K562 (cell line): ENCODE data around the gene LAMB3. TPM values are rescaled to one million over a fixed set of nuclear protein-coding genes. Genes with fewer than 3 reads are reported as not detected.

Source experiments
- CHD2 ChIP-seq: IDR thresholded peaks from 2 replicates; pipeline ENCODE4 v1.6.1; 2011; ENCODE audit warnings: low read depth, low read length
- EHMT2 ChIP-seq: fragments of 450-650 bp; IDR thresholded peaks from 2 replicates; pipeline ENCODE4 v1.6.1; 2018; ENCODE audit warnings: antibody characterized with exemption
- HMGN3 ChIP-seq: IDR thresholded peaks from 2 replicates; pipeline ENCODE4 v1.6.1; 2011; ENCODE audit warnings: borderline replicate concordance, low read depth, mild to moderate bottlenecking, mixed read lengths, low read length; ENCODE audit not compliant: insufficient read length; ENCODE audit errors: extremely low read depth
- NCOA1 ChIP-seq: fragments of 450-650 bp; IDR thresholded peaks from 2 replicates; pipeline ENCODE4 v1.6.1; 2016; ENCODE audit warnings: low read depth
- NFIX ChIP-seq: fragments of 250-450 bp; sonication (Bioruptor Pico); IDR thresholded peaks from 2 replicates; pipeline ENCODE4 v1.4.0; 2020; ENCODE audit warnings: low read depth, mild to moderate bottlenecking, moderate library complexity
- PHB2 ChIP-seq: fragments of 450-650 bp; IDR thresholded peaks from 2 replicates; pipeline ENCODE4 v1.6.1; 2017; ENCODE audit warnings: low read depth
- PTBP1 ChIP-seq: fragments of 200-400 bp; formaldehyde crosslinking; IDR thresholded peaks from 2 replicates; pipeline ENCODE4 v1.6.1; 2017; ENCODE audit warnings: low read depth, low read length
- RAD51 ChIP-seq: fragments of 450-650 bp; IDR thresholded peaks from 2 replicates; pipeline ENCODE4 v1.7.1; 2016; ENCODE audit warnings: low read depth, mild to moderate bottlenecking, borderline replicate concordance
- RB1 ChIP-seq: fragments of 450-650 bp; IDR thresholded peaks from 2 replicates; pipeline ENCODE4 v1.6.1; 2017; ENCODE audit warnings: low read depth, mild to moderate bottlenecking
- RBFOX2 ChIP-seq: fragments of 200-400 bp; formaldehyde crosslinking; IDR thresholded peaks from 2 replicates; pipeline ENCODE4 v1.6.1; 2017; ENCODE audit warnings: low read depth, mild to moderate bottlenecking, low read length, moderate library complexity
- RBM39 ChIP-seq: fragments of 200-400 bp; formaldehyde crosslinking; optimal IDR thresholded peaks from 2 replicates; pipeline ENCODE3; 2018; ENCODE audit warnings: low read depth, low read length
- RHOXF2B ChIP-seq: fragments of 250-450 bp; sonication (Bioruptor Pico); conservative IDR thresholded peaks from 2 replicates; pipeline ENCODE4 v1.5.1; 2021
- SLC30A9 ChIP-seq: fragments of 250-450 bp; sonication (Bioruptor Pico); IDR thresholded peaks from 2 replicates; pipeline ENCODE4 v1.8.0; 2022; ENCODE audit warnings: mild to moderate bottlenecking, moderate library complexity
- SMARCB1 ChIP-seq: IDR thresholded peaks from 2 replicates; pipeline ENCODE4 v1.6.1; 2011; ENCODE audit warnings: improper control_type of control experiment, low read depth; ENCODE audit not compliant: insufficient read length
- TAF7 ChIP-seq: fragments of 450-650 bp; IDR thresholded peaks from 2 replicates; pipeline ENCODE4 v1.6.1; 2016; ENCODE audit warnings: missing genetic modification characterization, missing compliant biosample characterization
- XRCC5 ChIP-seq: fragments of 200-400 bp; formaldehyde crosslinking; IDR thresholded peaks from 2 replicates; pipeline ENCODE4 v1.6.1; 2017; ENCODE audit warnings: low read depth, mild to moderate bottlenecking, low read length
- ZNF408 ChIP-seq: fragments of 250-450 bp; sonication (Bioruptor Pico); IDR thresholded peaks from 2 replicates; pipeline ENCODE4 v1.4.0; 2020; ENCODE audit warnings: low read depth, mild to moderate bottlenecking, moderate library complexity
- ZNF696 ChIP-seq: fragments of 250-450 bp; sonication (Bioruptor Pico); conservative IDR thresholded peaks from 2 replicates; pipeline ENCODE4 v1.4.0; 2020; ENCODE audit warnings: mild to moderate bottlenecking, moderate library complexity
- polyA plus RNA-seq, 8 experiments: library from polyadenylated mRNA; depleted of rRNA in 4 of 8; stranded (reverse) in 5 of 8; unstranded in 3 of 8; fragments of >200 nt; fragmentation: Nextera tagmentation in 2 of 8; fragmentation: Illumina TruSeq in 1 of 8; extraction: Ambion mirVana in 2 of 8; extraction: Trizol in 1 of 8; gene quantifications; 2 replicates each; pipeline versions ENCODE4 v1.2.1 to v1.2.3, GENCODE V29; 2011 to 2014; ENCODE audit warnings: inconsistent platforms in 1 of 8, missing spikeins in 1 of 8
- total RNA-seq, 7 experiments: library from RNA; depleted of rRNA in 6 of 7; stranded (reverse); fragments of >200 nt in 6 of 7; fragmentation: Illumina TruSeq in 2 of 7; extraction: Trizol in 2 of 7; gene quantifications; 2 replicates each; pipeline versions ENCODE4 v1.2.1 to v1.2.3, GENCODE V29; 2011 to 2021; ENCODE audit warnings: low replicate concordance in 1 of 7
- TF ChIP-seq, protein P1 (sequence below): fragments of 450-650 bp; formaldehyde crosslinking; IDR thresholded peaks from 2 replicates; pipeline ENCODE4 v1.4.0; 2020; ENCODE audit warnings: mild to moderate bottlenecking, mixed read lengths
- TF ChIP-seq, protein P2 (sequence below): sonication (generic); formaldehyde crosslinking; IDR thresholded peaks from 2 replicates; pipeline ENCODE4 v1.8.0; 2023; ENCODE audit warnings: missing genetic modification reagents, mild to moderate bottlenecking, borderline replicate concordance
- TF ChIP-seq, protein P3 (sequence below): fragments of 250-450 bp; sonication (Bioruptor Pico); IDR thresholded peaks from 2 replicates; pipeline ENCODE4 v1.8.0; 2021; ENCODE audit warnings: moderate library complexity, mild to moderate bottlenecking, inconsistent platforms

LAMB3 gene
- total and polyA plus RNA-seq, 9 of the 15 experiments (the other 6 are each of a cell fraction or from before 2014, with no cell fraction given) = 0.08 to 1.3 (median 0.91) TPM

DNA sequence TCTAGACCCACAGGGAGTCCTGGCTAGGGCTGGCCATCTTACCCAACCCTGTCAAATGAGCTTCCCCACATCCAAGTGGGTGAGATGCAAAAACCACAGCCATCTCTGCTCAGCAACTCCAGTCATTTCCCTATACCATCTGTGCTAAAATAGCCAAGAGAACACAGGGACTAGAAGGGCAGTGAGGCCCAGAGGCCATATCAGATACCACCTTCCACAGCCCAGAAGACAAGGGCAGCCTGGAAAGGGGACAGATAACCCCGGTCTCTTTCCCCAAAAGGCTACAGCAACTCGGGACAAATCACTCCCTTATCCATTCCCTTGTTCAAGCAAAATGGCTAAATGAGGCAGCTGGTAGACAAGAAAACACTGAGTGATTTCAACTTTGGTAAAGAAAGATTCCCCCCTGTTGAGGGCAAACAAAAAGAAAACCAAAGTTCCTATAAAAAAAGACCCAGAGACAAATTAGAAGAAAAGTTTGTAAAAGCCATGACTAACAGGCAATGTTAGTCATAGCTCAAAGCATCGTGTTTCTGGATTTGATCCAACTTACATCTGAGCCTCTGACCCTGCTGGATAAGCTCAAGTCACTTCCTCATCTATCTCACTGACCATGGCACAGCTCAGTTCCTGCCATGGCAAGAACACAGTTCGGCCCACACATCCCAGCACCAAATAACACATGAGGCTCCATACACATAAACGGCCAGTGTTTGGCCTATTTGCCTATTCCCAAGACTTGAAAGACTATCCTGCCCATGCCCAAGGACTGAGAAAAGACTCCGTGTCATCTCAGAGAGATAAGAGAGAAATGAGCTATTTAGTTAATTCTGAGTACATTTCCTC is 3.1 kb downstream of the LAMB3 start (continued):
- peak; percentile 30 for TF ChIP-seq HMGN3
- TF ChIP-seq, protein P1, sequence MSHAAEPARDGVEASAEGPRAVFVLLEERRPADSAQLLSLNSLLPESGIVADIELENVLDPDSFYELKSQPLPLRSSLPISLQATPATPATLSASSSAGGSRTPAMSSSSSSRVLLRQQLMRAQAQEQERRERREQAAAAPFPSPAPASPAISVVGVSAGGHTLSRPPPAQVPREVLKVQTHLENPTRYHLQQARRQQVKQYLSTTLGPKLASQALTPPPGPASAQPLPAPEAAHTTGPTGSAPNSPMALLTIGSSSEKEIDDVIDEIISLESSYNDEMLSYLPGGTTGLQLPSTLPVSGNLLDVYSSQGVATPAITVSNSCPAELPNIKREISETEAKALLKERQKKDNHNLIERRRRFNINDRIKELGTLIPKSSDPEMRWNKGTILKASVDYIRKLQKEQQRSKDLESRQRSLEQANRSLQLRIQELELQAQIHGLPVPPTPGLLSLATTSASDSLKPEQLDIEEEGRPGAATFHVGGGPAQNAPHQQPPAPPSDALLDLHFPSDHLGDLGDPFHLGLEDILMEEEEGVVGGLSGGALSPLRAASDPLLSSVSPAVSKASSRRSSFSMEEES = no peak
- no peak for TF ChIP-seq PTBP1
- no peak for TF ChIP-seq RAD51
- no peak for TF ChIP-seq CHD2
- no peak for TF ChIP-seq RHOXF2B
- TF ChIP-seq SLC30A9 (CRISPR knock-in tag) = no peak
- no peak for TF ChIP-seq NCOA1
- TF ChIP-seq RBFOX2 = no peak
- 0 out of 2 replicates have a peak, but pooled peaks have one; percentile 37 for TF ChIP-seq EHMT2
- TF ChIP-seq PHB2 = no peak
- no peak for TF ChIP-seq NFIX (CRISPR knock-in tag)
- TF ChIP-seq ZNF408 (CRISPR knock-in tag) = no peak
- TF ChIP-seq TAF7 (tag) = no peak
- no peak for TF ChIP-seq ZNF696
- no peak for TF ChIP-seq RB1
- TF ChIP-seq, protein P2, sequence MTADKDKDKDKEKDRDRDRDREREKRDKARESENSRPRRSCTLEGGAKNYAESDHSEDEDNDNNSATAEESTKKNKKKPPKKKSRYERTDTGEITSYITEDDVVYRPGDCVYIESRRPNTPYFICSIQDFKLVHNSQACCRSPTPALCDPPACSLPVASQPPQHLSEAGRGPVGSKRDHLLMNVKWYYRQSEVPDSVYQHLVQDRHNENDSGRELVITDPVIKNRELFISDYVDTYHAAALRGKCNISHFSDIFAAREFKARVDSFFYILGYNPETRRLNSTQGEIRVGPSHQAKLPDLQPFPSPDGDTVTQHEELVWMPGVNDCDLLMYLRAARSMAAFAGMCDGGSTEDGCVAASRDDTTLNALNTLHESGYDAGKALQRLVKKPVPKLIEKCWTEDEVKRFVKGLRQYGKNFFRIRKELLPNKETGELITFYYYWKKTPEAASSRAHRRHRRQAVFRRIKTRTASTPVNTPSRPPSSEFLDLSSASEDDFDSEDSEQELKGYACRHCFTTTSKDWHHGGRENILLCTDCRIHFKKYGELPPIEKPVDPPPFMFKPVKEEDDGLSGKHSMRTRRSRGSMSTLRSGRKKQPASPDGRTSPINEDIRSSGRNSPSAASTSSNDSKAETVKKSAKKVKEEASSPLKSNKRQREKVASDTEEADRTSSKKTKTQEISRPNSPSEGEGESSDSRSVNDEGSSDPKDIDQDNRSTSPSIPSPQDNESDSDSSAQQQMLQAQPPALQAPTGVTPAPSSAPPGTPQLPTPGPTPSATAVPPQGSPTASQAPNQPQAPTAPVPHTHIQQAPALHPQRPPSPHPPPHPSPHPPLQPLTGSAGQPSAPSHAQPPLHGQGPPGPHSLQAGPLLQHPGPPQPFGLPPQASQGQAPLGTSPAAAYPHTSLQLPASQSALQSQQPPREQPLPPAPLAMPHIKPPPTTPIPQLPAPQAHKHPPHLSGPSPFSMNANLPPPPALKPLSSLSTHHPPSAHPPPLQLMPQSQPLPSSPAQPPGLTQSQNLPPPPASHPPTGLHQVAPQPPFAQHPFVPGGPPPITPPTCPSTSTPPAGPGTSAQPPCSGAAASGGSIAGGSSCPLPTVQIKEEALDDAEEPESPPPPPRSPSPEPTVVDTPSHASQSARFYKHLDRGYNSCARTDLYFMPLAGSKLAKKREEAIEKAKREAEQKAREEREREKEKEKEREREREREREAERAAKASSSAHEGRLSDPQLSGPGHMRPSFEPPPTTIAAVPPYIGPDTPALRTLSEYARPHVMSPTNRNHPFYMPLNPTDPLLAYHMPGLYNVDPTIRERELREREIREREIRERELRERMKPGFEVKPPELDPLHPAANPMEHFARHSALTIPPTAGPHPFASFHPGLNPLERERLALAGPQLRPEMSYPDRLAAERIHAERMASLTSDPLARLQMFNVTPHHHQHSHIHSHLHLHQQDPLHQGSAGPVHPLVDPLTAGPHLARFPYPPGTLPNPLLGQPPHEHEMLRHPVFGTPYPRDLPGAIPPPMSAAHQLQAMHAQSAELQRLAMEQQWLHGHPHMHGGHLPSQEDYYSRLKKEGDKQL = no peak
- TF ChIP-seq SMARCB1 = no peak
- no peak for TF ChIP-seq RBM39
- no peak for TF ChIP-seq XRCC5
- TF ChIP-seq, protein P3, sequence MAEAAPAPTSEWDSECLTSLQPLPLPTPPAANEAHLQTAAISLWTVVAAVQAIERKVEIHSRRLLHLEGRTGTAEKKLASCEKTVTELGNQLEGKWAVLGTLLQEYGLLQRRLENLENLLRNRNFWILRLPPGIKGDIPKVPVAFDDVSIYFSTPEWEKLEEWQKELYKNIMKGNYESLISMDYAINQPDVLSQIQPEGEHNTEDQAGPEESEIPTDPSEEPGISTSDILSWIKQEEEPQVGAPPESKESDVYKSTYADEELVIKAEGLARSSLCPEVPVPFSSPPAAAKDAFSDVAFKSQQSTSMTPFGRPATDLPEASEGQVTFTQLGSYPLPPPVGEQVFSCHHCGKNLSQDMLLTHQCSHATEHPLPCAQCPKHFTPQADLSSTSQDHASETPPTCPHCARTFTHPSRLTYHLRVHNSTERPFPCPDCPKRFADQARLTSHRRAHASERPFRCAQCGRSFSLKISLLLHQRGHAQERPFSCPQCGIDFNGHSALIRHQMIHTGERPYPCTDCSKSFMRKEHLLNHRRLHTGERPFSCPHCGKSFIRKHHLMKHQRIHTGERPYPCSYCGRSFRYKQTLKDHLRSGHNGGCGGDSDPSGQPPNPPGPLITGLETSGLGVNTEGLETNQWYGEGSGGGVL (CRISPR knock-in tag) = no peak
